GM23248 (cell line): ENCODE data around the gene TUBB1. TPM values are rescaled to one million over a fixed set of nuclear protein-coding genes. Genes with fewer than 3 reads are reported as not detected.

Experiments used
- DNase-seq: peaks from one replicate; pipeline ENCODE4 v3.0.0-alpha.2; 2015
- H2AFZ ChIP-seq: fragments of 200-600 bp; sonication (generic); 2 replicates; pipeline ENCODE4 v1.6.1; 2016; ENCODE audit warnings: antibody characterized with exemption
- H3F3A ChIP-seq: fragments of 200-600 bp; sonication (generic); 2 replicates; pipeline ENCODE4 v1.6.1; 2016; ENCODE audit warnings: mild to moderate bottlenecking, antibody characterized with exemption, mixed run types; ENCODE audit not compliant: insufficient read depth
- H3K27ac ChIP-seq: fragments of 200-600 bp; sonication (generic); 2 replicates; pipeline ENCODE4 v1.5.1; 2016; ENCODE audit warnings: mild to moderate bottlenecking
- H3K27me3 ChIP-seq: fragments of 200-600 bp; sonication (generic); replicated peaks from 2 replicates; pipeline ENCODE4 v1.6.1; 2016; ENCODE audit warnings: mild to moderate bottlenecking; ENCODE audit not compliant: insufficient read depth
- H3K36me3 ChIP-seq: fragments of 200-600 bp; sonication (generic); 2 replicates; pipeline ENCODE4 v1.6.1; 2016; ENCODE audit warnings: low read depth, mild to moderate bottlenecking
- H3K4me1 ChIP-seq: fragments of 200-600 bp; sonication (generic); 2 replicates; pipeline ENCODE4 v1.6.1; 2016; ENCODE audit warnings: mild to moderate bottlenecking; ENCODE audit not compliant: insufficient read depth
- H3K4me2 ChIP-seq: fragments of 200-600 bp; sonication (generic); one replicate; pipeline ENCODE4 v1.6.1; 2016; ENCODE audit warnings: mild to moderate bottlenecking; ENCODE audit not compliant: unreplicated experiment
- H3K4me3 ChIP-seq: fragments of 200-600 bp; sonication (generic); 2 replicates; pipeline ENCODE4 v1.5.1; 2016; ENCODE audit warnings: mild to moderate bottlenecking
- H3K79me2 ChIP-seq: fragments of 200-600 bp; sonication (generic); 2 replicates; pipeline ENCODE4 v1.6.1; 2016; ENCODE audit warnings: mild to moderate bottlenecking; ENCODE audit not compliant: insufficient read depth
- H3K9ac ChIP-seq: fragments of 200-600 bp; sonication (generic); 2 replicates; pipeline ENCODE4 v1.6.1; 2016; ENCODE audit warnings: mild to moderate bottlenecking
- H3K9me2 ChIP-seq: fragments of 200-600 bp; sonication (generic); 2 replicates; pipeline ENCODE4 v1.6.1; 2016; ENCODE audit warnings: mixed run types, mild to moderate bottlenecking, moderate library complexity; ENCODE audit not compliant: insufficient read depth
- H3K9me3 ChIP-seq: fragments of 200-600 bp; sonication (generic); one replicate; pipeline ENCODE4 v1.6.1; 2017; ENCODE audit warnings: low read depth
- H4K20me1 ChIP-seq: fragments of 200-600 bp; sonication (generic); 2 replicates; pipeline ENCODE4 v1.6.0; 2016; ENCODE audit not compliant: insufficient read depth
- EZH2 ChIP-seq: fragments of 200-600 bp; sonication (generic); IDR thresholded peaks from 2 replicates; pipeline ENCODE4 v1.6.1; 2018; ENCODE audit warnings: antibody characterized with exemption, mild to moderate bottlenecking; ENCODE audit not compliant: insufficient read depth, poor library complexity, severe bottlenecking
- EZH2phosphoT487 ChIP-seq: fragments of 200-600 bp; sonication (generic); IDR thresholded peaks from 2 replicates; pipeline ENCODE4 v1.6.1; 2018; ENCODE audit warnings: antibody characterized with exemption, moderate library complexity, mild to moderate bottlenecking, low read depth; ENCODE audit not compliant: insufficient read depth
- WGBS, 2 experiments: methylation state at CpG; one replicate each; pipeline ENCODE4 v1.1.6; 2015 to 2017; ENCODE audit warnings: low lambda C conversion rate in 2 of 2, low coverage in 1 of 2; ENCODE audit errors: missing lambda C conversion rate in 2 of 2; 5-methylcytosine and 5-hydroxymethylcytosine counted together
- in situ Hi-C: fragments of 300-500 bp; cut with MboI; formaldehyde crosslinking; loops from 2 replicates; pipeline ENCODE4 v1.15.0; 2020
- polyA plus RNA-seq: library from polyadenylated mRNA; unstranded; fragments of >200 nt; fragmentation: Nextera tagmentation; extraction: Ambion mirVana; gene quantifications from 2 replicates; pipeline ENCODE4 v1.2.1, GENCODE V29; 2016
- total RNA-seq: library from RNA; depleted of rRNA; stranded (reverse); fragments of >200 nt; shearing (Covaris generic); gene quantifications from 2 replicates; pipeline ENCODE4 v1.2.3, GENCODE V29; 2014

TUBB1 gene
- total and polyA plus RNA-seq, 2 experiments from 2014 or later: 0.09 TPM; not detected in 1

GRCh38 chr20:59030911-59031563 lies 11.8 kb downstream of the TUBB1 start:
- H3K79me2 ChIP-seq: peaks cover 81% of the 10 kb centered on the region
- no peaks in the 10 kb centered on the region for H3K9me2 ChIP-seq
- H3K9ac ChIP-seq: peak overlapping the region; percentile 84
- H3K27ac ChIP-seq: peak overlapping the region; percentile 65
- H3F3A ChIP-seq: peaks cover 69% of the 10 kb centered on the region
- H3K4me1 ChIP-seq: peaks cover 46% of the 10 kb centered on the region
- no peaks in the 10 kb centered on the region for H3K27me3 ChIP-seq
- no peaks in the 10 kb centered on the region for H3K9me3 ChIP-seq
- H3K4me3 ChIP-seq: peak overlapping the region; percentile 79
- no peak overlapping the region; the same call in 1 of the 2 replicates for H2AFZ ChIP-seq
- in situ Hi-C loops: no loop called here
- peak overlapping the region; percentile 84 for H3K4me2 ChIP-seq
- no peak for TF ChIP-seq EZH2phosphoT487
- no peak for TF ChIP-seq EZH2
- H4K20me1 ChIP-seq: peaks cover 14% of the 10 kb centered on the region; the same call in 1 of the 2 replicates
- peaks cover 34% of the 10 kb centered on the region for H3K36me3 ChIP-seq
- 64 to 68% methylated on average over 7 of the region's 7 CpGs for WGBS, 2 experiments
- DNase-seq: no peak

DNA sequence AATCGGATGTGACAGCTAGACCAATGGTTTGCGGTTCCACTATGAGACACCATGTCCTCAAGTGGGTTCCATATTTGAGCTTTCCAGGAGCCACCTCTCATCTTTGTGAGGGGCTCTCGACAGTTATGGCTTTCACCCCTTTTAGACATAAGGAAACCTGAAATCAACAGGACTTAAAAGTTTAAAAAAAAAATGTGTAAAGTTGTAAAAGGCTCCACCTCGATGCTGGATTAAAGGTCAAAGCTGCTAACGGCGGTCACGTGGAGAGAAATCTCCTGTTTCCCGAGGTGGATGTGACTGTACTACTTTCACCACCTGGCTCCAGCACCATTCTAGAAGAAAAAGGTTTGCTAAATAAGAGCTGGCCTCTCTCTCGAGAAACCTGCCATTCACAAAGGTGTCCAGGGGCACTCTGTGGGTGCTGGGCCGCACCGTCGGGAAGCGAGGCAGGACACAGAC lies 12.4 kb downstream of the TUBB1 start:
- H3K4me2 ChIP-seq: peak overlapping the region; percentile 84
- in situ Hi-C loops: no loop called here
- peak overlapping the region; percentile 65 for H3K27ac ChIP-seq
- peaks cover 81% of the 10 kb centered on the region for H3K79me2 ChIP-seq
- H3K4me1 ChIP-seq: peaks cover 46% of the 10 kb centered on the region
- H3K4me3 ChIP-seq: peak overlapping the region; percentile 79
- H3K9me2 ChIP-seq: no peaks in the 10 kb centered on the region
- peaks cover 14% of the 10 kb centered on the region; the same call in 1 of the 2 replicates for H4K20me1 ChIP-seq
- TF ChIP-seq EZH2phosphoT487 (no peak), EZH2 (no peak)
- peaks cover 39% of the 10 kb centered on the region for H3K36me3 ChIP-seq
- WGBS, 2 experiments: 11 to 12% methylated on average over 13 of the region's 13 CpGs
- peak overlapping the region; percentile 84 for H3K9ac ChIP-seq
- peaks cover 63% of the 10 kb centered on the region for H3F3A ChIP-seq
- peak overlapping the region; percentile 75 for H2AFZ ChIP-seq
- DNase-seq: no peak
- H3K9me3 ChIP-seq: no peaks in the 10 kb centered on the region
- no peaks in the 10 kb centered on the region for H3K27me3 ChIP-seq

- Histone ChIP-seq H3K9me2 (no peaks in the 10 kb centered on the region), H3K36me3 (peaks cover 45% of the 10 kb centered on the region), H3K4me3 (peak within 1 kb of the TSS; percentile 79), H4K20me1 (peaks cover 10% of the 10 kb centered on the region; the same call in 1 of the 2 replicates), H2AFZ (peak within 1 kb of the TSS; percentile 75), H3K27me3 (no peaks in the 10 kb centered on the region), H3K79me2 (peaks cover 81% of the 10 kb centered on the region), H3K4me2 (peak within 1 kb of the TSS; percentile 84), H3F3A (peaks cover 57% of the 10 kb centered on the region), H3K9me3 (no peaks in the 10 kb centered on the region), H3K9ac (peak within 1 kb of the TSS; percentile 84), H3K4me1 (peaks cover 46% of the 10 kb centered on the region), H3K27ac (peak within 1 kb of the TSS; percentile 65)
- in situ Hi-C loops: no loop called here
- peak; percentile 98 for DNase-seq
- 0 to 1% methylated on average over 64 to 69 of the region's 86 CpGs for WGBS, 2 experiments
- TF ChIP-seq EZH2 (no peak), EZH2phosphoT487 (no peak)
Measured at GRCh38 chr20:59032023-59032712, 12.9 kb downstream of the TUBB1 start, which contains the start of gene ATP5F1E. TSS of gene ATP5F1E (minus strand) at chr20:59032335. CDS start at chr20:59032251, 84 bp downstream.

GRCh38 chr20:59032713-59033059 lies 13.5 kb downstream of the TUBB1 start:
- no peaks in the 10 kb centered on the region for H3K9me2 ChIP-seq
- peak overlapping the region; percentile 60 for H3K27ac ChIP-seq
- no peaks in the 10 kb centered on the region for H3K9me3 ChIP-seq
- H3K9ac ChIP-seq: peak overlapping the region; percentile 84
- peaks cover 46% of the 10 kb centered on the region for H3K36me3 ChIP-seq
- peak; percentile 76 for DNase-seq
- H3K4me1 ChIP-seq: peaks cover 45% of the 10 kb centered on the region
- no peak for TF ChIP-seq EZH2phosphoT487
- no peak for TF ChIP-seq EZH2
- H3F3A ChIP-seq: peaks cover 57% of the 10 kb centered on the region
- peaks cover 81% of the 10 kb centered on the region for H3K79me2 ChIP-seq
- peak overlapping the region; percentile 73 for H3K4me2 ChIP-seq
- peak overlapping the region; percentile 79 for H3K4me3 ChIP-seq
- no peaks in the 10 kb centered on the region for H3K27me3 ChIP-seq
- WGBS, 2 experiments: 1 to 2% methylated on average over 12 to 13 of the region's 13 CpGs
- H2AFZ ChIP-seq: peak overlapping the region; percentile 73
- H4K20me1 ChIP-seq: 0 out of 2 replicates have a peak, but pooled peaks cover 6% of the 10 kb centered on the region
- in situ Hi-C loops: no loop called here
